Breast epithelium (tissue), 4 donors: ENCODE measurements around the gene SAMD10. TPM values are rescaled to one million over a fixed set of nuclear protein-coding genes. Genes with fewer than 3 reads are reported as not detected.
A peak's percentile ranks its signal among the peaks of the same experiment; 100 is the strongest.

Experiments
- DNase-seq, 2 donors: peaks; one replicate each; pipeline ENCODE4 v3.0.0-alpha.2; 2019; ENCODE audit warnings: low spot score in 2 of 2
- H3K27ac ChIP-seq, 2 donors: fragments of 200-600 bp; sonication (generic) in 1 of 2; one replicate each; pipeline ENCODE4 v1.5.1; 2016 to 2019; ENCODE audit warnings: mild to moderate bottlenecking in 1 of 2
- H3K27me3 ChIP-seq, 2 donors: fragments of 200-600 bp; sonication (generic) in 1 of 2; one replicate each; pipeline versions ENCODE4 v1.5.1 to v1.6.0; 2017 to 2019; ENCODE audit warnings: control low read depth in 1 of 2, mild to moderate bottlenecking in 1 of 2
- H3K36me3 ChIP-seq: fragments of 200-600 bp; one replicate; pipeline ENCODE4 v1.5.1; 2019
- H3K4me1 ChIP-seq, 2 donors: fragments of 200-600 bp; sonication (generic); one replicate each; pipeline ENCODE4 v1.5.1; 2016 to 2019; ENCODE audit warnings: control low read depth in 1 of 2
- H3K4me3 ChIP-seq, 3 donors: fragments of 200-600 bp; sonication (generic); 1 replicate in 2 of 3; 2 replicates in 1 of 3; pipeline ENCODE4 v1.5.1; 2016 to 2019; ENCODE audit warnings: mild to moderate bottlenecking in 3 of 3, moderate library complexity in 2 of 3
- H3K9me3 ChIP-seq, 2 donors: fragments of 200-600 bp; sonication (generic) in 1 of 2; one replicate each; pipeline ENCODE4 v1.5.1; 2016 to 2019; ENCODE audit warnings: control low read depth in 1 of 2
- CTCF ChIP-seq, 3 donors: fragments of 450-650 bp; IDR thresholded peaks; one replicate each; pipeline ENCODE4 v1.5.1; 2016 to 2017; ENCODE audit warnings: antibody characterized with exemption in 3 of 3, mild to moderate bottlenecking in 3 of 3, moderate library complexity in 3 of 3
- POLR2A ChIP-seq: fragments of 450-650 bp; IDR thresholded peaks from one replicate; pipeline ENCODE4 v1.6.1; 2016; ENCODE audit warnings: antibody characterized with exemption, mild to moderate bottlenecking, moderate library complexity
- POLR2AphosphoS5 ChIP-seq, 3 donors: sonication (generic); formaldehyde crosslinking; IDR thresholded peaks; one replicate each; pipeline ENCODE4 v1.6.1; 2017; ENCODE audit warnings: antibody characterized with exemption in 3 of 3
- intact Hi-C: fragments of 100-400 bp; cut with DNase I; formaldehyde crosslinking; loops from one replicate; pipeline ENCODE4 v1.15.1; 2023; ENCODE audit warnings: low total_unique reads
- total RNA-seq, 3 donors: library from RNA; depleted of rRNA; stranded (reverse); fragments of >200 nt; gene quantifications; one replicate each; pipeline ENCODE4 v1.1.0, GENCODE V29; 2016

SAMD10 gene
- total RNA-seq, 3 donors from 2014 or later: 0.96 to 3.3 (median 2.8) TPM

DNA sequence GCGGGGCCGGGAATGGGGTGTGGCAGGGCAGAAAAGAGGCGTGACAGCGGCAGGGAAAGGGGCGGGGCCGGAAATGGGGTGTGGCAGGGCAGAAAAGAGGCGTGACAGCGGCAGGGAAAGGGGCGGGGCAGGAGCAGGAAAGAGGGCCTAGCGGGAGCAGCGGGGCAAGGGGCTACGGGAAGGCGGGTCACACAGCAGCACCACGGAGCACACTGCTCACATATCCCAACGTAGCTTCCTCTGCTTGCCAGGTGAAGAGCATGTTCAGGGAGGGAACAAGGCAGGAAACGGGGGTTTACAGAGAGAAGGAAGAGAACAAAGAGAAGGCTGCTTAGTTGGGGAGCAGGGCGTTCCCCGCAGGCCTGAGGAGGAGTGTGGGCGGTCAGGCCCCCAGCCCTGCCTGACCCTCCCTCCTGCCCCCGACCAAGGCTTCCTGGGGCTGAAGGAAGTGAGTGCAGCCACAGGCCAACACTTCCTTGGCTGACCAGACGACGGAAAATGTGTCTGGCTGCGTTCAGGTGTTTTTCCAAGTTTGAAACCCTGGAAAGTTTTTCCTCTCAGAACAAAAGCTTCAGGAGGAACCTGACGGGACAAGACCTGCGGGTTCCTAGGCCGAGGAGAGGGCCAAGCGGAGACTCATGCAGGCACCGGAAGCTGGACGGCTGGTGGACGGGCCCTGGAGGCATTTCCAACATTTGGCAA lies 37.0 kb downstream of the SAMD10 start:
- DNase-seq: no peak
- Histone ChIP-seq H3K36me3 (peaks cover 10% of the 10 kb centered on the region), H3K27me3 (no peaks in the 10 kb centered on the region), H3K9me3 (no peaks in the 10 kb centered on the region), H3K4me3 (peak overlapping the region in 2 of 3 donors; percentile 9 to 44), H3K4me1 (peaks cover 4 to 7% of the 10 kb centered on the region in 2 donors), H3K27ac (peak overlapping the region; percentile 81 to 88)
- TF ChIP-seq POLR2AphosphoS5 (IDR thresholded peaks at IDR 0.05): no peak
- no peak for TF ChIP-seq CTCF (IDR thresholded peaks at IDR 0.05)
- TF ChIP-seq POLR2A: no peak
- intact Hi-C loops: no loop called here

GRCh38 chr20:63941282-63942081 lies 38.0 kb downstream of the SAMD10 start:
- no peak for DNase-seq
- Histone ChIP-seq H3K36me3 (peaks cover 10% of the 10 kb centered on the region), H3K27me3 (no peaks in the 10 kb centered on the region), H3K4me1 (peaks cover 4 to 7% of the 10 kb centered on the region in 2 donors), H3K27ac (peak overlapping the region; percentile 52 to 71), H3K9me3 (no peaks in the 10 kb centered on the region), H3K4me3 (no peak overlapping the region)
- intact Hi-C loops: no loop called here
- TF ChIP-seq CTCF (IDR thresholded peaks at IDR 0.05): no peak
- no peak for TF ChIP-seq POLR2AphosphoS5 (IDR thresholded peaks at IDR 0.05)
- no peak for TF ChIP-seq POLR2A

- Histone ChIP-seq H3K27me3 (no peaks in the 10 kb centered on the region), H3K27ac (no peak overlapping the region), H3K4me3 (no peak overlapping the region), H3K9me3 (no peaks in the 10 kb centered on the region), H3K36me3 (peaks cover 10% of the 10 kb centered on the region), H3K4me1 (peaks cover 4 to 7% of the 10 kb centered on the region in 2 donors)
- DNase-seq: no peak
- TF ChIP-seq CTCF (IDR thresholded peaks at IDR 0.05) (no peak), POLR2AphosphoS5 (IDR thresholded peaks at IDR 0.05) (no peak), POLR2A (no peak)
- intact Hi-C loops: no loop called here
Observed at GRCh38 chr20:63940472-63941266, 38.8 kb downstream of the SAMD10 start.

DNA sequence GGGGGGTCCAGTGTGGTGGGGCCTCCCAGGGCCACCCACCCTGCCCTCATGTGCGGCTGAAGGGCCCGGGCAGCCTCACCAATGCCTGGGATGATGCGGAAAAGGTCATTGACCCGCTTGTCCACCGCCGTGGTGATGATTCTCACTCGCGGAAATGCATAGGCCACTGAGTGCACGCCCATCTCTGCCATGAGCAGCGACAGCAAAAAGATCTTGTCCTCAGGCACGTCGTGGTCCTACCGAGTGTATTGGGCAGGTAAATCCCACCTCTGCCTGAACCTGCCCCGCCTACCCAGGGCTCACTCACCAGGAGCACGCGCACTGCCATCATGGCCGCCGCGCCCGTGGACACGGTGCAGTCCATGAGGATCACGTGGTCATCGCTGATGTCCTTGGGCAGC lies 39.4 kb downstream of the SAMD10 start:
- H3K4me3 ChIP-seq: no peak overlapping the region
- H3K4me1 ChIP-seq: peaks cover 4 to 7% of the 10 kb centered on the region in 2 donors
- TF ChIP-seq POLR2AphosphoS5 (IDR thresholded peaks at IDR 0.05) (no peak), CTCF (IDR thresholded peaks at IDR 0.05) (no peak), POLR2A (no peak)
- no peak for DNase-seq
- intact Hi-C loops: no loop called here
- H3K36me3 ChIP-seq: peaks cover 10% of the 10 kb centered on the region
- H3K27me3 ChIP-seq: no peaks in the 10 kb centered on the region
- H3K9me3 ChIP-seq: no peaks in the 10 kb centered on the region
- H3K27ac ChIP-seq: no peak overlapping the region
